LHCN-M2 (cell line): ENCODE data around the gene OR5K3. TPM values are rescaled to one million over a fixed set of nuclear protein-coding genes. Genes with fewer than 3 reads are reported as not detected.

Experiments used
- DNase-seq: peaks from one replicate; pipeline ENCODE4 v3.0.0-alpha.2; 2012; ENCODE audit warnings: low read depth
- total RNA-seq: library from RNA; depleted of rRNA; stranded (reverse); fragments of >200 nt; gene quantifications from 2 replicates; pipeline ENCODE4 v1.2.3, GENCODE V29; 2014; rRNA removed

Gene OR5K3
- total RNA-seq, 1 experiment from 2014 or later: not detected

DNA sequence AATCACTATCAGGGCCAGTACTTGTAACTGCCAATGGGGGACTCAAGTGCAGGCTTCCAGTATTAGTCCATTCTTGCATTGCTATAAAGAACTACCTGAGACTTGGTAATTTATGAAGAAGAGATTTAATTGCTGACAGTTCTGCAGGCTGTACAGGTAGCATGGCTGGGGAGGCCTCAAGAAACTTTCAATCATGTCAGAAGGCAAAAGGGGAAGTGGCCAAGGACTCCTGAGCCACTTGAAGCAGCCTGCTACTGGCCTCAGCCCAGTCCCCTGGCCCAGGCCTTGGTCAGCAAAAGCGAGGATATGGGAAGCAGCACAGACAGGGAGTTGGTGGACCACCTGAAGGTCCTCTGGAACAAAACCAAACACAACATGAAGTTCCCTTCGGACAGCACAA lies 43.3 kb downstream of the OR5K3 start:
- no peak for DNase-seq

DNA sequence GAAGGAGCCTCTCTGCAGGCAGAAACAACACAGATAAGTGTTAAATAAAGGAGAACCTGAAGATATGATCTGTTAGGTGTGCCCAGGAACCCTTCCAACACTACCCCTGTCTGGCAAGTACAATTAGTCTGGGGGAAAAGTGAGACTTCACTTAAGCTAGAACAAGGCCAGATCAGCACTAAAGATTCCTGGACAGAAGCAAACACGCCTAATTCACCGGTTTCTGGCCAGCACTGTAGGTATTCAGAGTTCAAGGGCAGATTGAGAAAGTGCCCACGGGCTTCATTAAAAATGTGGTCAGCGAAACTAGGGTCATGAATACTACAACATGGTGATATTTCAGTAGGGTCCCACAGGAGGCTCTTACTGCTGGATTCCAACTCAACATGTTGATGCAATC lies 43.9 kb downstream of the OR5K3 start:
- DNase-seq: no peak

DNA sequence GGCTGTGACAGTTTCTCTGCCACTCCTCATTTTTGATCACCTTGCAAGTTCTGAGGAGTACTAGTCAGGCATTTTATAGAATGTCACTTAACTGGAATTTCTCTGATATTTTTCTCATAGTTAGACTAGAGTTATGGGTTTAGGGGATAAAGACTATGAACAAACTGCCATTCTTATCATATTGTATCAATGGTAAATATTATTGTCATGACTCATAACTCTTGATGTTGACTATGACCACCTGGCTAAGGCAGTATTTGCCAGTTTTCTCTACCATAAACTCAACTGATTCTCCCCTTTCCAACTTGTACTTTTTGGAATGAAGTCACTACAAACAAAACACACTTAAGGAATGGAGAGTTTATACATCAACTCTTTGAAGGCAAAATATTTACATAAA lies 49.8 kb downstream of the OR5K3 start:
- no peak for DNase-seq

Other genes starting within 250 kb of the OR5K3 start
- gene OR5H14, start 243.2 kb upstream of the OR5K3 start, total RNA-seq: not detected in 2 replicates
- gene OR5H15, start 224.0 kb upstream of the OR5K3 start, total RNA-seq: not detected in 2 replicates
- not detected in 2 replicates for gene OR5H6, start 126.4 kb upstream of the OR5K3 start, total RNA-seq
- not detected in 2 replicates for gene OR5H2, start 108.2 kb upstream of the OR5K3 start, total RNA-seq
- not detected in 2 replicates for gene OR5K4, start 36.8 kb upstream of the OR5K3 start, total RNA-seq
- not detected in 2 replicates for gene OR5K1, start 72.5 kb downstream of the OR5K3 start, total RNA-seq
- gene OR5K2, start 107.0 kb downstream of the OR5K3 start, total RNA-seq: not detected in 2 replicates
- 110 and 117 TPM in 2 replicates for gene CLDND1, start 132.2 kb downstream of the OR5K3 start, total RNA-seq
- not detected in 2 replicates for gene GPR15, start 141.3 kb downstream of the OR5K3 start, total RNA-seq
- 41.7 TPM in 2 replicates for gene CPOX, start 202.9 kb downstream of the OR5K3 start, total RNA-seq